Thymus (tissue), 11 donors: ENCODE measurements around the gene ZNF107. TPM values are rescaled to one million over a fixed set of nuclear protein-coding genes. Genes with fewer than 3 reads are reported as not detected.
"Not testable (repeated sequence)": the region's sequence is repeated elsewhere in the genome, so short reads cannot be mapped to it uniquely, and the experiment has no call there.

Experiments
- DNase-seq, 9 donors: peaks; one replicate each; pipeline ENCODE4 v3.0.0-alpha.2; 2013; ENCODE audit warnings: low spot score in 9 of 9, low read depth in 6 of 9, missing footprints in 1 of 9
- H3K27ac ChIP-seq, 2 donors: one replicate each; pipeline ENCODE4 v1.5.1; 2013; ENCODE audit warnings: control low read depth in 1 of 2, low read depth in 1 of 2, low read length in 1 of 2, mild to moderate bottlenecking in 1 of 2, moderate library complexity in 1 of 2
- H3K27me3 ChIP-seq, 2 donors: one replicate each; pipeline ENCODE4 v1.5.1; 2013; ENCODE audit warnings: low read length in 1 of 2; ENCODE audit not compliant: control insufficient read depth in 2 of 2, insufficient read depth in 1 of 2
- H3K36me3 ChIP-seq, 2 donors: one replicate each; pipeline ENCODE4 v1.5.1; 2013; ENCODE audit warnings: low read length in 1 of 2, mild to moderate bottlenecking in 1 of 2, moderate library complexity in 1 of 2; ENCODE audit not compliant: control insufficient read depth in 2 of 2, insufficient read depth in 2 of 2
- H3K4me1 ChIP-seq, 2 donors: one replicate each; pipeline ENCODE4 v1.5.1; 2013; ENCODE audit warnings: low read length in 2 of 2; ENCODE audit not compliant: control insufficient read depth in 2 of 2, insufficient read depth in 2 of 2
- H3K4me3 ChIP-seq, 2 donors: one replicate each; pipeline ENCODE4 v1.5.1; 2013; ENCODE audit warnings: low read length in 2 of 2, control low read depth in 1 of 2, mild to moderate bottlenecking in 1 of 2
- H3K9me3 ChIP-seq, 2 donors: one replicate each; pipeline ENCODE4 v1.5.1; 2013; ENCODE audit warnings: low read length in 1 of 2, mild to moderate bottlenecking in 1 of 2; ENCODE audit not compliant: control insufficient read depth in 2 of 2, insufficient read depth in 1 of 2
- WGBS: extraction: QIAGEN DNeasy Blood & Tissue Kit; methylation state at CpG from one replicate; pipeline ENCODE4 v1.1.7; 2013; 5-methylcytosine and 5-hydroxymethylcytosine counted together
- polyA plus RNA-seq: library from polyadenylated mRNA; stranded (reverse); fragments of 200-250 nt; gene quantifications from one replicate; pipeline ENCODE4 v1.2.3, GENCODE V29; 2013
- total RNA-seq: library from RNA; stranded (reverse); fragments of 120-200 nt; gene quantifications from one replicate; pipeline ENCODE4 v1.2.4, GENCODE V29; 2013
- donor health status: healthy.

The ZNF107 gene
- total and polyA plus RNA-seq, 2 donors, result 8.9 to 13.5 TPM

DNA sequence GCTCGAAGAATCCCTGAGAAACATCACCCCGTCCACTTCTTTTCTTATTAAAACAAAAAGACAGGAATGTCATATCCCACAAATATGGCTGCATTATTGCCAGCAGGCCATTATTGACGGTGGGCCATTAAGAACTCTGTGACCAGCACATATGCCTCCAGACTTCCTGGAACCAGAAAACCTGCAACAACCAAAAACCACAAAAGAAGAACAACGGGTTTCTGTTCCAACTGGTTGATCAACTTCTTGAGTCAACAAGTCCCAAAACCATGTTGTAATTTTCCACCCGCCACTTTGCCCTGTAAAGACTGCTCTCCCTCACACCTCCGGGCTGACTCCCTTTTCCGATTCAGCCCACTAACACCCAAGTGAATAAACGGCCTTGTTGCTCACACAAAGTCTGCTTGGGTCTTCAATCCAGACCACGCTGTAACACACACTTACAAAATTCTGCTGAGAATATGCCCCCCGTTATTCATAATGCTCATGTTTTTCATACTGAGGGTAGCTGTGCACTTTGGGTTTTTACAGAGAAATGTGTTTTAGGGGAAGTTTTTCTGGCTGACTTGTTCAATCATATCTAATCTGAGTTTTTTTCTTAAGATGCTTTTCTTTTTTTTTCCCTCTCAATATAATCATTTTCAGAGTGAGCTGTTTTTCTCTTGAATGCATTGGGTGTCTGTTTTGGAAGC, 20.7 kb downstream of the ZNF107 start:
- Histone ChIP-seq H3K27me3 (no peaks in the 10 kb centered on the region), H3K9me3 (peaks cover 25 to 41% of the 10 kb centered on the region in 2 donors), H3K36me3 (peaks cover 52 to 70% of the 10 kb centered on the region in 2 donors), H3K4me3 (no peak overlapping the region), H3K4me1 (peaks cover 3 to 7% of the 10 kb centered on the region in 2 donors), H3K27ac (peak overlapping the region; percentile 71 to 90)
- WGBS, result 71% methylated on average over 10 of the region's 10 CpGs
- peak in 3 of 9 donors; percentile 14 to 59 (median 30) for DNase-seq

DNA sequence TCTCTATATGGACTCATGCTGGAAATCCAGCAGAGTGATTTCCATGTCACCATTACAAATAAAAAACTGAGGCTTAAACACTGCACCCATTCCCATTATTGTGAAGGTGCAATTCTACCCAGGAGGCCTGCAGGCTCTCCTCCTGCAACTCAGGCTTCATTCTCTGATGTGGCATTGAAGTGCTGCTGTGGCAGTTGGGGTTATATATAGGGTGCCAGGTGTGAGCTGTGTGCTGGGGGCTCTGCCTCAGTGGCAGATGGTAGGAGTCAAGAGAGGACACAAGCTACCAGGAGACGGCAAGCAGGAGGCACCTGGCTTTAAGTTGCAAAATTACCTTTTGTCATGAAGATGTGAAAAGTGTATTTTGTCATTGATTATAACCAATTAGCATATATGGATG, 21.3 kb downstream of the ZNF107 start:
- Histone ChIP-seq H3K9me3 (peaks cover 22 to 39% of the 10 kb centered on the region in 2 donors), H3K27ac (peak overlapping the region; percentile 61 to 90), H3K36me3 (peaks cover 46 to 70% of the 10 kb centered on the region in 2 donors), H3K27me3 (no peaks in the 10 kb centered on the region), H3K4me3 (no peak overlapping the region), H3K4me1 (peaks cover 3 to 7% of the 10 kb centered on the region in 2 donors)
- WGBS, result 36% methylated on average over 1 of the region's 1 CpG
- peak in 7 of 9 donors; percentile 39 to 81 (median 54) for DNase-seq

DNA sequence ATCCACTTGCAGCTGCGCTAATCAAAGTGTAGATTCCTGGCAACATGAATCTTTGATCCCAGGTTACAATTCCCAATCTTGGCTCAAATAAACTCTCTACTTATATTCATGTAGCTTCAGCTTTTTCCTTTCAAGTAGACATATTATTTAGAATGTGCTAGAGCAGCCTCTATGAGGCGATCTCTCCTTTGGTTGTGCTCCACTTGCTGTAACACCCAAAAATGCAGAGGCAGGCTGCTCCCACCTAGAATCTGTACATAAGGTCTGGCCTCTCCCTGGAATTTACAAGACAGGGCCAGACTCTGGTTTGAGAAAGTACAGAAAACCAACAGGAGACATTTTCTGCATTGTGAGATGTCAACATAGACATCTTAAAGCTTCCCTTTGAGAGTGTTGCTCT, 23.1 kb downstream of the ZNF107 start:
- Histone ChIP-seq H3K36me3 (peaks cover 36 to 59% of the 10 kb centered on the region in 2 donors), H3K9me3 (peaks cover 14 to 30% of the 10 kb centered on the region in 2 donors), H3K4me3 (no peak overlapping the region), H3K4me1 (peaks cover 3 to 7% of the 10 kb centered on the region in 2 donors), H3K27me3 (no peaks in the 10 kb centered on the region), H3K27ac (peak overlapping the region in 1 of 2 donors; percentile 68)
- peak in 1 of 9 donors; percentile 20 for DNase-seq
- 97% methylated on average over 2 of the region's 2 CpGs for WGBS

DNA sequence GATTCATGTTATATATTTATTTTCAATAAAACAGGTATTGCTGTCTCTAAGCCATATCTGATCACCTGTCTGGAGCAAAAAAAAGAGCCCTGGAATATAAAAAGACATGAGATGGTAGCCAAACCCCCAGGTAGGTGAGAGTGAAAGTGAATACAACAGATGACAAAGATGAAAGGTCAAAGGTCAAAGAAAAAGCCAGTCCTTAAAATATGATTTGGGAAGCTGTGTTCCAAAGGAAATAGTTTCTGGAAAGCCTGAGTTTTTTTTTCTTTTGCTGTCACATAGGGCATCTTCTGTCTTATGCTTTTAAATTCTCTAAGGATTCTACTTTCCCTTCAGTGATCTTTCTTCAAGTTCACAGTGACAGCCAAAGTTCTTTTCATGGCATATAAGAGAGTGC, 25.9 kb downstream of the ZNF107 start:
- no peak overlapping the region for H3K4me3 ChIP-seq
- H3K36me3 ChIP-seq, result peaks cover 26 to 45% of the 10 kb centered on the region in 2 donors
- peaks cover 6 to 10% of the 10 kb centered on the region in 2 donors for H3K9me3 ChIP-seq
- no peaks in the 10 kb centered on the region for H3K27me3 ChIP-seq
- H3K4me1 ChIP-seq, result peaks cover 0 to 4% of the 10 kb centered on the region in 2 donors
- DNase-seq, result no peak
- no peak overlapping the region for H3K27ac ChIP-seq

DNA sequence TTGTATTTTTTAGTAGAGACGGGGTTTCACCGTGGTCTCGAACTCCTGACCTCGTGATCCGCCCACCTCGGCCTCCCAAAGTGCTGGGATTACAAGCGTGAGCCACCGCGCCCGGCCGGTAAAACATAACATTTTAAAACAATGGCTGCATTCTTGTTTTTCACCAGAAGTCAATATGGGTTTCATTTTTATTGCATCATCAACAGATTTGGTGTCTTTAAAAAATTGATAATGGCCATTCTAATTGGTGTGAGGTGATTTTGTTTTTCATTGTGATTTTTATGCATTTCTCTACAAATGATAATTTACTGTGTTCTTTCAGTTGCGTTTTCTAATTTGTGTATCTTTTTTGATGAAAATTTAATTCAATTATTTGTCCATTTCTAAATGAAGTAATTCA, 31.9 kb downstream of the ZNF107 start:
- H3K4me1 ChIP-seq, H3K27ac ChIP-seq, H3K27me3 ChIP-seq, DNase-seq, H3K4me3 ChIP-seq: not testable (repeated sequence)
- peaks cover 10 to 20% of the 10 kb centered on the region in 2 donors for H3K9me3 ChIP-seq
- 99% methylated on average over 12 of the region's 12 CpGs for WGBS
- peaks cover 23 to 30% of the 10 kb centered on the region in 2 donors for H3K36me3 ChIP-seq

DNA sequence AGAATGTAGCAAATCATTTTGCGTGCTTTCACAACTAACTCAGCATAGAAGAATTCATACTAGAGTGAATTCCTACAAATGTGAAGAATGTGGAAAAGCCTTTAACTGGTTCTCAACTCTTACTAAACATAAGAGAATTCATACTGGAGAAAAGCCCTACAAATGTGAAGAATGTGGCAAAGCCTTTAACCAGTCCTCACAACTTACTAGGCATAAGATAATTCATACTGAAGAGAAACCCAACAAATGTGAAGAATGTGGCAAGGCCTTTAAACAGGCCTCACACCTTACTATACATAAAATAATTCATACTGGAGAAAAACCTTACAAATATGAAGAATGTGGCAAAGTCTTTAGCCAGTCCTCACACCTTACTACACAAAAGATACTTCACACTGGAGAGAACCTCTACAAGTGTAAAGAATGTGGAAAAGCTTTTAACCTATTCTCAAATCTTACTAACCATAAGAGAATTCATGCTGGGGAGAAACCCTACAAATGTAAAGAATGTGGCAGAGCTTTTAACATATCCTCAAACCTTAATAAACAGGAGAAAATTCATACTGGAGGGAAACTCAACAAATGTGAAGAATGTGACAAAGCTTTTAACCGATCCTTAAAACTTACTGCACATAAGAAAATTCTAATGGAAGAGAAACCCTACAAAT, 40.8 kb downstream of the ZNF107 start:
- Histone ChIP-seq H3K36me3 (peaks cover 4 to 22% of the 10 kb centered on the region in 2 donors), H3K9me3 (peaks cover 7 to 26% of the 10 kb centered on the region in 2 donors)
- 96% methylated on average over 2 of the region's 2 CpGs for WGBS

DNA sequence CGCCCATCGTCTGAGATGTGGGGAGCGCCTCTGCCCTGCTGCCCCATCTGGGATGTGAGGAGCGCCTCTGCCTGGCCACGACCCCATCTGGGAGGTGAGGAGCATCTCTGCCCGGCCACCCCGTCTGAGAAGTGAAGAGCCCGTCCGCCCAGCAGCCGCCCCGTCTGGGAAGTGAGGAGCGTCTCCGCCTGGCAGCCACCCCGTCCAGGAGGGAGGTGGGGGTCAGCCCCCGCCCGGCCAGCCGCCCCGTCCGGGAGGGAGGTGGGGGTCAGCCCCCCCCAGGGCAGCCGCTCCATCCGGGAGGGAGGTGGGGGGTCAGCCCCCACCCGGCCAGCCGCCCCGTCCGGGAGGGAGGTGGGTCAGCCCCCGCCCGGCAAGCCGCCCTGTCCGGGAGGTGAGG, 52.0 kb downstream of the ZNF107 start:
- H3K36me3 ChIP-seq, H3K4me1 ChIP-seq, H3K4me3 ChIP-seq, H3K27me3 ChIP-seq, H3K27ac ChIP-seq, DNase-seq: not testable (repeated sequence)
- WGBS, result 95% methylated on average over 28 of the region's 29 CpGs
- H3K9me3 ChIP-seq, result peaks cover 1 to 20% of the 10 kb centered on the region in 2 donors

More for the DNA sequence above, 40.8 kb downstream of the ZNF107 start:
- H3K4me1 ChIP-seq, result no peaks in the 10 kb centered on the region
- H3K27ac ChIP-seq, result no peak overlapping the region
- H3K4me3 ChIP-seq, result no peak overlapping the region
- DNase-seq, result no peak
- H3K27me3 ChIP-seq, result no peaks in the 10 kb centered on the region

DNA sequence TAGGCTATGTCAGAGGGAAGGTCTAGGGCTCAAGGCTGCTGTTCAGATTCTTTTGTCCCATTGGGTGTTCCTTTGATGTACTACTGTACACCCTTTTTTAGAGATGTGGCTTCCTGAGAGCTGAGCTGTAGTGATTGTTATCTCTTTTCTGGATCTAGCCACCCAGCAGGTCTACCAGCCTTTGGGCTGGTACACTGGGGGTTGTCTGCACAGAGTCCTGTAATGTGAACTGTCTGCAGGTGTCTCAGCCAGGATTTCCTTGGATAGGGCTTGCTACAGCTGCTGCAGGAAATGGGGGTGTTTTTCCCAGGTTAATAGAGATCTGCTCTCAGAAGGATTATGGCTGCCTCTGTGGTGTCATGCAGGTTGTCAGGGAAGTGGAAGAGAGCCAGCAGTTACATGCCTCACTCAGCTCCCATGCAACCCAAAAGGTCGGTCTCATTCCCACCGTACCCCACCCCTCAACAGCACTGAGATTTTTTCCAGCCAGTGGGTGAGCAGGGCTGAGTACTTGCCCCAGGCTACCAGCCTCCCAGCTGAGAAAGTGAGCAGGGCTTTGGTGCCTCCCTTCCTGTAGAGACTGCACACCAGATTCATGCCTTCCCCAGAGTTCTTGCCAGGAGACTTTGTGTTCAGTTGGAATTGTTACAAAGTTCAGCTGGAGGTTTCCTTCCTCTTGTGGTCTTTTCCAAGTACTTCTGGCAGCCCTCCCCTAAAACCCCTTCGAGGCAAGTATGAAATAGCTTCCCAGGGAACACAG, 63.3 kb downstream of the ZNF107 start:
- H3K4me1 ChIP-seq, result no peaks in the 10 kb centered on the region
- no peak overlapping the region for H3K27ac ChIP-seq
- H3K4me3 ChIP-seq, result no peak overlapping the region
- H3K27me3 ChIP-seq, result no peaks in the 10 kb centered on the region
- peaks cover 5 to 18% of the 10 kb centered on the region in 2 donors for H3K9me3 ChIP-seq
- no peaks in the 10 kb centered on the region for H3K36me3 ChIP-seq
- no peak for DNase-seq
- 83% methylated on average over 3 of the region's 3 CpGs for WGBS
